ENCODE data around the gene MED15.

MED15 gene

DNA sequence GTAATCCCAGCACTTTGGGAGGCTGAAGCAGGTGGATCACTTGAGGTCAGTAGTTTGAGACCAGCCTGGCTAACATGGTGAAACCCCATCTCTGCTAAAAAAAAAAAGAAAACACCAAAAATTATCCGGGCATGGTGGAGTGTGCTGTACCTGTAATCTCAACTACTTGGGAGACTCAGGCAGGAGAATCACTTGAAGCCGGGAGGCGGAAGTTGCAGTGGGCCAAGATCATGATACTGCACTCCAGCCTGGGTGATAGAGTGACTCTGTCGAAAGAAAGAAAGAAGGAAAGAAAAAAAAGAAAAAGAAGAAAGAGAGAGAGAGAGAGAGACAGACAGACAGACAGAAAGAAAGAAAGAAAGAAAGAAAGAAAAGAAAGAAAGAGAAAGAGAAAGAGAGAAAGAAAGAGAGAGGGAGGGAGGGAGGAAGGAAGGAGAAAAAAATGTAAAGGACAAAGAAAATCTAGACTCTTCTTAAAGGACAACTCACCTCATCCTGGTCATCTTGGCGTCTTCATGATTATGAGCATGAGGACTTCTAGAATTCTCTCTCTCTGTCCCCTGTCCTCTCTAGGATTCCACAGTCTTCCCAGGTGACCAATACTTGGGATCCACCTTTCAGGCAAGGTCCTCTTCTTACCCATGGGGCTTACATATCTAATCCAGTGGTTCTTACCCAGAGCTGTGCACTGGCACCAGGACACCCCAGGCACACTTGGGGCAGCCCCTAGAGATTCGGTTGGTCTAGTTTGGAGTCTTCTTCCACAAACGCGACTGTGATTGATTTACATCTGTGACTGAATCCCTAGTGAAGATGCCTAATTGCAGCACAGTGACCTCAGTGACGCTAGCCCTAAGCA is 120.9 kb downstream of the MED15 start:
- Histone ChIP-seq H3K27me3 (replicated peaks; ENCODE audit: control insufficient read depth, insufficient read depth, low read length) (no peaks in the 10 kb centered on the region), H3K36me3 (ENCODE audit: control insufficient read depth, insufficient read depth, low read length) (no peaks in the 10 kb centered on the region), H3K4me3 (replicated peaks; ENCODE audit: low read depth, low read length) (no peak overlapping the region)
- DNase-seq (ENCODE audit: extremely low read depth, insufficient read length): no peak
- TF ChIP-seq, protein P1, sequence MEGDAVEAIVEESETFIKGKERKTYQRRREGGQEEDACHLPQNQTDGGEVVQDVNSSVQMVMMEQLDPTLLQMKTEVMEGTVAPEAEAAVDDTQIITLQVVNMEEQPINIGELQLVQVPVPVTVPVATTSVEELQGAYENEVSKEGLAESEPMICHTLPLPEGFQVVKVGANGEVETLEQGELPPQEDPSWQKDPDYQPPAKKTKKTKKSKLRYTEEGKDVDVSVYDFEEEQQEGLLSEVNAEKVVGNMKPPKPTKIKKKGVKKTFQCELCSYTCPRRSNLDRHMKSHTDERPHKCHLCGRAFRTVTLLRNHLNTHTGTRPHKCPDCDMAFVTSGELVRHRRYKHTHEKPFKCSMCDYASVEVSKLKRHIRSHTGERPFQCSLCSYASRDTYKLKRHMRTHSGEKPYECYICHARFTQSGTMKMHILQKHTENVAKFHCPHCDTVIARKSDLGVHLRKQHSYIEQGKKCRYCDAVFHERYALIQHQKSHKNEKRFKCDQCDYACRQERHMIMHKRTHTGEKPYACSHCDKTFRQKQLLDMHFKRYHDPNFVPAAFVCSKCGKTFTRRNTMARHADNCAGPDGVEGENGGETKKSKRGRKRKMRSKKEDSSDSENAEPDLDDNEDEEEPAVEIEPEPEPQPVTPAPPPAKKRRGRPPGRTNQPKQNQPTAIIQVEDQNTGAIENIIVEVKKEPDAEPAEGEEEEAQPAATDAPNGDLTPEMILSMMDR (IDR thresholded peaks at IDR 0.05; ENCODE audit: insufficient read depth, low read length, poor library complexity, severe bottlenecking): no peak

DNA sequence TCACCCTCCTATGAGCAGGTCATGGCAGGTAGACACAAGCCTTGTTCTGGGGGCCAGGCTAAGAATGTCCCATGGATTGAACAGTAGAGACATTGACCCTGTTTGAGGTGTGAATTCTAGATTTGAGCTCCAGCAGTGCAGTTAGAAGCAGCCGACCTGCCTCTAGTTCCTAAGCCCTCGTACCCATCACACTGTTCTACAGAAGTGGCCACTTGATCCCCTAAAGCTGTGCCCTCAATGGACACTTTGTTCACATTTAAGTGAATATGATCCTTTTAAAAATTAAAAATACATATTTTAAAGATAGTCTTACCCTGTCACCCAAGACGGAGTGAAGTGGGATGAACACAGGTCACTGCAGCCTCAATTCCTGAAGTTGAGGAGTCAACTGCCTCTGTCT is 122.0 kb downstream of the MED15 start:
- DNase-seq (ENCODE audit: extremely low read depth, insufficient read length): no peak
- no peaks in the 10 kb centered on the region for H3K27me3 ChIP-seq (replicated peaks; ENCODE audit: control insufficient read depth, insufficient read depth, low read length)
- no peak overlapping the region for H3K4me3 ChIP-seq (replicated peaks; ENCODE audit: low read depth, low read length)
- H3K36me3 ChIP-seq (ENCODE audit: control insufficient read depth, insufficient read depth, low read length): no peaks in the 10 kb centered on the region
- TF ChIP-seq, protein P1 (IDR thresholded peaks at IDR 0.05; ENCODE audit: insufficient read depth, low read length, poor library complexity, severe bottlenecking): no peak

DNA sequence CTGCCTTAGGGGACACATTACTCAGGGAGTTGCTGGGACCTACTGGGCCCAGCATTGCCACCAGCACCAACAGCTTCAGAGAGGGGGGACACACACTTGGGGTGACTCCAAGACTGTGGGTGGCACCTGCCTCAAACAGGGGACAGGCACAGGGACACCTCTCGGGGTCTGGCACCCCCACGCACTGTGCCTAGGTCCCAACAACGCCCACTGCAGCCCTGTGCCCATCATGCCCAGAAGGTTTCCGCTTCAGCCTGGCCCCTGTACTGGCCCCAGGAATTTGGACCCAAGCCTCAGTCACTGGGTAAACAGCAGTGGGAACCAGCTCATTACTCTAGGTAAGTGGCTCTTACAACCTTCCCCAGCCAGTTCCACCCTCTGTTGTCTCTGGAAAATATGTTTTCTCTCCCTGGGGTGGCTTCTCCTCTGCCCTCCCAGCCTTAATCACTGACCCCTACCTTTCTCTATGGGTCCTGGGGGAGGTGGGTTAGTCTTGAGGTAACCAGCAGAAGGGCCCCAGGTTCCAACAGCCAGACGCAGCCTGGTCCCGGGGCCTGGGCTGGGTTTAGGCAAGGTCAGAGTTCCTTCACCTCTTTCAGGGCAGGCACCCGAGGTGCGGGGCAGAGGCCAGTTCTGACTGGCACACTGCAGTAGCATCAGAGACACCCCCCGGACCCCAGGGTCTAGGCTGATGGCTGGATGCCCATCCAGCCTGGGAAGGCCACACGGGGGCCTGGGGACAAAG is 123.6 kb downstream of the MED15 start:
- Histone ChIP-seq H3K27me3 (replicated peaks; ENCODE audit: control insufficient read depth, insufficient read depth, low read length) (no peaks in the 10 kb centered on the region; the same call in 1 of the 2 replicates), H3K36me3 (ENCODE audit: control insufficient read depth, insufficient read depth, low read length) (no peaks in the 10 kb centered on the region), H3K4me3 (replicated peaks; ENCODE audit: low read depth, low read length) (no peak overlapping the region)
- no peak for DNase-seq (ENCODE audit: extremely low read depth, insufficient read length)
- TF ChIP-seq, protein P1 (IDR thresholded peaks at IDR 0.05; ENCODE audit: insufficient read depth, low read length, poor library complexity, severe bottlenecking): no peak

DNA sequence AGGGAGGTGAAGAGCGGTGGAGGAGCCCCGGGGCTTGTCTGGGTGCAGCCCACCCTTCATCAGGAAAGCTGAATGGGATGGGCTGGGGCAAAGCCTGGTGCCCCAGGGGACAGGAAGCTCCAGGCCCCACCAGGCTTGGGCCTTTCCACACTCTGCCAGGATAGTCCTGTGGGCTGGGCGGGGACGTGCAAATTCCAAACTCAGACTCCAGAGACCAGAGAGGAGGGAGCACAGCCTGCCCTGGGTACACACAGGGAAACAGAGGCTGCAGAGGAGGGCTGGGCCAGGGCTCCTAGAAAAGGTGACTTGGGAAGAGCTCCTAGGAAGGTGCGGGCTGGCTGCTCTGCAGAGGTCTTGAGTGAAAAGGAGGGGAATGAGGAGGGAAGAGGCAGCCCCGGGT is 124.7 kb downstream of the MED15 start:
- H3K27me3 ChIP-seq (replicated peaks; ENCODE audit: control insufficient read depth, insufficient read depth, low read length): no peaks in the 10 kb centered on the region; the same call in 1 of the 2 replicates
- H3K4me3 ChIP-seq (replicated peaks; ENCODE audit: low read depth, low read length): no peak overlapping the region
- DNase-seq (ENCODE audit: extremely low read depth, insufficient read length): no peak
- no peaks in the 10 kb centered on the region for H3K36me3 ChIP-seq (ENCODE audit: control insufficient read depth, insufficient read depth, low read length)
- TF ChIP-seq, protein P1 (IDR thresholded peaks at IDR 0.05; ENCODE audit: insufficient read depth, low read length, poor library complexity, severe bottlenecking): no peak

DNA sequence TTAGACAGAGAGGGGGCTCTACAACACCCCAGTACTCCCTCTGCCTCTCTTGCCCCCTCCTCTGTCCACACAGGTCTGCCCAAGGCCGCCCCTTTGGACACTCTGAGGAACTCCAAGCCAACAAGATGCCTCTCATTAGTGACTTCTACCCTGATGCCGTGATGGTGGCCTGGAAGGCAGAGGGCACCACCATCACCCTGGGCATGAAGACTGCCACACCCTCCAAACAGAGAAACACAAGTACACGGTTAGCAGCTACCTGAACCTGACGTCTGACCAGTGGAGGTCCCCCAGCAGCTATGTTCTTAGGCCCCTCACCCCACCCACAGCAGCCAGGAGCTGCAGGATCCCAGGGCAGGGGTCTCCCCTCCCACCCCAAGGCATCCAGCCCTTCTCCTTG is 125.1 kb downstream of the MED15 start:
- DNase-seq (ENCODE audit: extremely low read depth, insufficient read length): no peak
- TF ChIP-seq, protein P1 (IDR thresholded peaks at IDR 0.05; ENCODE audit: insufficient read depth, low read length, poor library complexity, severe bottlenecking): no peak
- Histone ChIP-seq H3K27me3 (replicated peaks; ENCODE audit: control insufficient read depth, insufficient read depth, low read length) (no peaks in the 10 kb centered on the region; the same call in 1 of the 2 replicates), H3K4me3 (replicated peaks; ENCODE audit: low read depth, low read length) (no peak overlapping the region), H3K36me3 (ENCODE audit: control insufficient read depth, insufficient read depth, low read length) (no peaks in the 10 kb centered on the region)
